K562 (cell line): ENCODE data around the gene FUT6. TPM values are rescaled to one million over a fixed set of nuclear protein-coding genes. Genes with fewer than 3 reads are reported as not detected.

Experiments used
- CC2D1A ChIP-seq: fragments of 450-650 bp; IDR thresholded peaks from 2 replicates; pipeline ENCODE4 v1.6.1; 2017; ENCODE audit warnings: mild to moderate bottlenecking
- CTCFL ChIP-seq: IDR thresholded peaks from 2 replicates; pipeline ENCODE4 v1.6.1; 2011; ENCODE audit warnings: borderline replicate concordance, low read depth, mild to moderate bottlenecking, moderate library complexity, low read length; ENCODE audit not compliant: insufficient read depth, poor library complexity, severe bottlenecking
- HMBOX1 ChIP-seq: sonication (generic); IDR thresholded peaks from 2 replicates; pipeline ENCODE4 v1.6.1; 2016
- KDM5B ChIP-seq: fragments of 200-600 bp; sonication (generic); IDR thresholded peaks from 2 replicates; pipeline ENCODE4 v1.6.1; 2012; ENCODE audit warnings: low read depth, mild to moderate bottlenecking, moderate library complexity, low read length, control low read depth, inconsistent platforms; ENCODE audit not compliant: insufficient replicate concordance
- MEF2A ChIP-seq: IDR thresholded peaks from 2 replicates; pipeline ENCODE4 v1.6.1; 2011; ENCODE audit warnings: low read depth, mild to moderate bottlenecking, low read length, moderate library complexity; ENCODE audit not compliant: control insufficient read depth
- NELFE ChIP-seq: IDR thresholded peaks from 2 replicates; pipeline ENCODE4 v1.6.1; 2011; ENCODE audit warnings: mild to moderate bottlenecking; ENCODE audit not compliant: insufficient read depth, insufficient read length
- SIRT6 ChIP-seq: IDR thresholded peaks from one replicate; pipeline ENCODE4 v1.6.1; 2012; ENCODE audit warnings: low read depth, mild to moderate bottlenecking, control low read depth, inconsistent platforms, low read length, moderate library complexity
- SMARCB1 ChIP-seq: IDR thresholded peaks from 2 replicates; pipeline ENCODE4 v1.6.1; 2011; ENCODE audit warnings: improper control_type of control experiment, low read depth; ENCODE audit not compliant: insufficient read length
- TSC22D4 ChIP-seq: fragments of 450-650 bp; IDR thresholded peaks from 2 replicates; pipeline ENCODE4 v1.6.1; 2016; ENCODE audit warnings: missing genetic modification characterization, missing biosample characterization, control low read depth
- XRCC5 ChIP-seq: fragments of 200-400 bp; formaldehyde crosslinking; IDR thresholded peaks from 2 replicates; pipeline ENCODE4 v1.6.1; 2017; ENCODE audit warnings: low read depth, mild to moderate bottlenecking, low read length
- ZBTB40 ChIP-seq, 2 experiments: fragments of 450-650 bp in 1 of 2; sonication (generic) in 1 of 2; formaldehyde crosslinking in 1 of 2; IDR thresholded peaks; 2 replicates each; pipeline versions ENCODE4 v1.7.1 to v1.9.0; 2016 to 2022; ENCODE audit warnings: inconsistent platforms in 1 of 2, mild to moderate bottlenecking in 1 of 2, missing genetic modification reagents in 1 of 2
- ZNF124 ChIP-seq: sonication (generic); formaldehyde crosslinking; IDR thresholded peaks from 2 replicates; pipeline ENCODE4 v1.8.1; 2022; ENCODE audit warnings: missing genetic modification reagents
- polyA plus RNA-seq, 8 experiments: library from polyadenylated mRNA; depleted of rRNA in 4 of 8; stranded (reverse) in 5 of 8; unstranded in 3 of 8; fragments of >200 nt; fragmentation: Nextera tagmentation in 2 of 8; fragmentation: Illumina TruSeq in 1 of 8; extraction: Ambion mirVana in 2 of 8; extraction: Trizol in 1 of 8; gene quantifications; 2 replicates each; pipeline versions ENCODE4 v1.2.1 to v1.2.3, GENCODE V29; 2011 to 2014; ENCODE audit warnings: inconsistent platforms in 1 of 8, missing spikeins in 1 of 8
- total RNA-seq, 7 experiments: library from RNA; depleted of rRNA in 6 of 7; stranded (reverse); fragments of >200 nt in 6 of 7; fragmentation: Illumina TruSeq in 2 of 7; extraction: Trizol in 2 of 7; gene quantifications; 2 replicates each; pipeline versions ENCODE4 v1.2.1 to v1.2.3, GENCODE V29; 2011 to 2021; ENCODE audit warnings: low replicate concordance in 1 of 7

FUT6 gene
- total and polyA plus RNA-seq, 9 of the 15 experiments (the other 6 are each of a cell fraction or from before 2014, with no cell fraction given) = 0.04 TPM; not detected in 8

- TF ChIP-seq CTCFL (no peak), ZNF124 (no peak), KDM5B (peak; percentile 98), CC2D1A (no peak), HMBOX1 (no peak; the same call in 1 of the 2 replicates), ZBTB40 (IDR thresholded peaks at IDR 0.05) (peak; percentile 73), ZBTB40 (CRISPR knock-in tag; IDR thresholded peaks at IDR 0.05) (no peak), SMARCB1 (no peak), NELFE (no peak), MEF2A (no peak), SIRT6 (no peak), XRCC5 (no peak), TSC22D4 (tag) (no peak)
These were observed 11.4 kb downstream of the FUT6 start (continued) for GRCh38 chr19:5827891-5828660.
